Lower leg skin (tissue), 4 donors: ENCODE measurements around the gene NPW. TPM values are rescaled to one million over a fixed set of nuclear protein-coding genes. Genes with fewer than 3 reads are reported as not detected.

Experiments
- DNase-seq, 2 donors: peaks; one replicate each; pipeline ENCODE4 v3.0.0-alpha.2; 2019; ENCODE audit warnings: low spot score in 2 of 2
- H3K4me3 ChIP-seq: fragments of 200-600 bp; sonication (generic); 2 replicates; pipeline ENCODE4 v1.5.1; 2017; ENCODE audit warnings: mild to moderate bottlenecking, low read depth; ENCODE audit not compliant: poor library complexity, severe bottlenecking
- POLR2A ChIP-seq, 2 donors: fragments of 450-650 bp; IDR thresholded peaks; one replicate each; pipeline ENCODE4 v1.6.1; 2016 to 2017; ENCODE audit warnings: antibody characterized with exemption in 2 of 2, mild to moderate bottlenecking in 1 of 2, moderate library complexity in 1 of 2
- WGBS, 2 donors: methylation state at CpG; one replicate each; pipeline ENCODE4 v1.1.5; 2018; 5-methylcytosine and 5-hydroxymethylcytosine counted together
- intact Hi-C: fragments of 100-400 bp; cut with DNase I; formaldehyde crosslinking; loops from one replicate; pipeline ENCODE4 v1.15.0; 2023; ENCODE audit warnings: low total_unique reads
- total RNA-seq, 4 donors: library from RNA; depleted of rRNA; stranded (reverse); fragments of >200 nt; gene quantifications; one replicate each; pipeline ENCODE4 v1.1.0, GENCODE V29; 2016
- TF ChIP-seq, protein P1 (sequence below), 3 donors: fragments of 450-650 bp; IDR thresholded peaks; one replicate each; pipeline ENCODE4 v1.5.1; 2016; ENCODE audit warnings: antibody characterized with exemption in 3 of 3, mild to moderate bottlenecking in 3 of 3, moderate library complexity in 2 of 3

The NPW gene
- total RNA-seq, 4 donors from 2014 or later = 0.38 to 3.9 (median 1.6) TPM; not detected in 1

DNA sequence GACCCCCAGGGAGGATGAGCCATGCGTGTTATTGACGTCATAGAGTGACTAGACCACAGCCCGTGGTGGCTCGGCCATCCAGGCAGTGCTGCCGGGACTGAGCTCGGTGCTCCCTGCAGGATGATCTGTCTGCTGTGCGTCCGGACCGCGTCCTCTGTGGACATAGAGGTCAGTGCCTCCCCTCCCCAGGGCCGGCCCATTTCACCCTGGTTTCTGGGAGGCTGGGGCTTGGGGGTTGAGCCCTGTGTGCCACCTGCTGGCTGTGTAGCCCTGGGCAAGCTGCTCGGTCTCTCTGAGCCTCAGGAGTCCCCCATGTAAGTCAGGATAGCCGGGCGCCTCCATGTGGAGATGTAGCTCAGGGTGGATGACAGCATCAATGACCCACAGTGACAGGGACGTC, 36.5 kb downstream of the NPW start:
- DNase-seq = no peak
- no peak for TF ChIP-seq POLR2A (IDR thresholded peaks at IDR 0.05)
- TF ChIP-seq, protein P1, sequence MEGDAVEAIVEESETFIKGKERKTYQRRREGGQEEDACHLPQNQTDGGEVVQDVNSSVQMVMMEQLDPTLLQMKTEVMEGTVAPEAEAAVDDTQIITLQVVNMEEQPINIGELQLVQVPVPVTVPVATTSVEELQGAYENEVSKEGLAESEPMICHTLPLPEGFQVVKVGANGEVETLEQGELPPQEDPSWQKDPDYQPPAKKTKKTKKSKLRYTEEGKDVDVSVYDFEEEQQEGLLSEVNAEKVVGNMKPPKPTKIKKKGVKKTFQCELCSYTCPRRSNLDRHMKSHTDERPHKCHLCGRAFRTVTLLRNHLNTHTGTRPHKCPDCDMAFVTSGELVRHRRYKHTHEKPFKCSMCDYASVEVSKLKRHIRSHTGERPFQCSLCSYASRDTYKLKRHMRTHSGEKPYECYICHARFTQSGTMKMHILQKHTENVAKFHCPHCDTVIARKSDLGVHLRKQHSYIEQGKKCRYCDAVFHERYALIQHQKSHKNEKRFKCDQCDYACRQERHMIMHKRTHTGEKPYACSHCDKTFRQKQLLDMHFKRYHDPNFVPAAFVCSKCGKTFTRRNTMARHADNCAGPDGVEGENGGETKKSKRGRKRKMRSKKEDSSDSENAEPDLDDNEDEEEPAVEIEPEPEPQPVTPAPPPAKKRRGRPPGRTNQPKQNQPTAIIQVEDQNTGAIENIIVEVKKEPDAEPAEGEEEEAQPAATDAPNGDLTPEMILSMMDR (IDR thresholded peaks at IDR 0.05) = no peak
- intact Hi-C loops = no loop called here
- H3K4me3 ChIP-seq = no peak overlapping the region
- WGBS, 2 donors = 78 to 79% methylated on average over 14 to 15 of the region's 15 CpGs

DNA sequence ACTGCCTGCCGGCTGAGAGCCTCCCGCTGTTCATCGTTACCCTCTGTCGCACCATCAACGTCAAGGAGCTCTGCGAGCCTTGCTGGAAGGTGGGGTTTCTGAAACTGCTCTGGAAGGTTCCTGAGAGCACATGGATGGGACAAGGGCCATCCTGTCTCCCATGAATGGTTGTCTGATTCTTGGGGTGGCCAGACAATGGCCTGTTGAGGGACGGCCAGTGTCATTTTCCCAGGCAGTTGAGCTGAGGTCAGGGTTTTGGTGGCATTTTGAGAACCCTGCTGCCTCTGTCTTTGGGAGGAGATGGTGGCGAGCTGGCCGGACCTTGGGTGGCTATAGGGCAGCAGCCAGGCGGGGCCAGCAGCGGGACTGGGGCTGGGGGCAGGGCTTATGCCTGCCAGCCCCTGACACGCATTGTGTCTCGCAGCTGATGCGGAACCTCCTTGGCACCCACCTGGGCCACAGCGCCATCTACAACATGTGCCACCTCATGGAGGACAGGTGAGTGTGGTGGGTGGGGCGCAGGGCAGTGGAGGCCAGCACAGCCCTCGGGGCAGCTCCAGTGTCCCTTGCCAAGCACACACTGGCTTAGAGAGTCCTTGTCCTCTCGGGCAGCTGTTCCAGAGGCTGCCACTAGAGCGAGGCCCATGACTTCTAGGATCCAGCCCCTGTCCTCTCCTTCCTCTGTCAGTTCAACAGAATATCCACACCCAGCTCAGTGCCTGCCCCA, 37.3 kb downstream of the NPW start:
- TF ChIP-seq POLR2A (IDR thresholded peaks at IDR 0.05) = no peak
- TF ChIP-seq, protein P1 (IDR thresholded peaks at IDR 0.05) = no peak
- 89 to 91% methylated on average over 18 to 19 of the region's 19 CpGs for WGBS, 2 donors
- no peak for DNase-seq
- intact Hi-C loops = no loop called here
- H3K4me3 ChIP-seq = no peak overlapping the region

DNA sequence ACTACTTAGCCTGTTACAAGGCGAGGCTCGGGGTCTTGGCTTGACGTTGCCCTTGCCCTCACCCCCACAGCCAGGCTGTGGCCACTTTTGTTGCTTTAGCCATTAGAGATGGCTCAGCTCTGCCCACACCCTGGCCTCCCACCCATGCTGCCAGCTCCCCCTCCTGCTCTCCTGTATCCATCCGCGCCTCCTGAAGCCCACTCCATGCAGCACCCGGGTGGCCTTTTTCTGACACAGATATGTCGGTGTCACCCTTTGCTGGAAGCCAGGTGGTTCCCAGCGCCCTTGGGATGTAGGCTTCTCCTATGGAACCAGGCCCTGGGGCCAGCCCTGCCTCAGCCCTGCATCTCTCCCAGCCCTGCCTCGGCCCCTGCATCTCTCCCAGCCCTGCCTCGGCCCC, 37.9 kb downstream of the NPW start:
- 93 to 95% methylated on average over 10 of the region's 10 CpGs for WGBS, 2 donors
- TF ChIP-seq, protein P1 (IDR thresholded peaks at IDR 0.05) = no peak
- TF ChIP-seq POLR2A (IDR thresholded peaks at IDR 0.05) = no peak
- DNase-seq = no peak
- intact Hi-C loops = no loop called here
- no peak overlapping the region for H3K4me3 ChIP-seq

DNA sequence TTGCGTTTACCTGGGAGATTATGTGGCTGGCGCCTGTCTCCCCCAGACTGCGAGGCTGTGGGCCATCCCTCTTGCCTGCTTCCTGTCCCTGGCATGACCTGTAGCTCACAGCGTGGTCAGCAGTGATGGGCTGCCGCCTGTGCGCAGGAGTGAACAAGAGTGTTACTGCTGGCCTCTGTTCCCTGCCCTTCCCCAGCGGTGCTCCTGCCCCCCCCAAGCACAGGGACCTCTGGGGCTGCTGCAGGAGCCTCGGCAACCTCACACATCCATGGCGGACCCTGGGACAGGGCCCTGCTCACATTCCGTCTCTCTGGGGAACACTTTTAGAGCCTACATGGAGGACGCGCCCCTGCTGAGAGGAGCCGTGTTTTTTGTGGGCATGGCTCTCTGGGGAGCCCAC, 38.8 kb downstream of the NPW start:
- no peak overlapping the region for H3K4me3 ChIP-seq
- 88 to 94% methylated on average over 13 of the region's 13 CpGs for WGBS, 2 donors
- no peak for TF ChIP-seq POLR2A (IDR thresholded peaks at IDR 0.05)
- TF ChIP-seq, protein P1 (IDR thresholded peaks at IDR 0.05) = no peak
- intact Hi-C loops = no loop called here
- no peak for DNase-seq

DNA sequence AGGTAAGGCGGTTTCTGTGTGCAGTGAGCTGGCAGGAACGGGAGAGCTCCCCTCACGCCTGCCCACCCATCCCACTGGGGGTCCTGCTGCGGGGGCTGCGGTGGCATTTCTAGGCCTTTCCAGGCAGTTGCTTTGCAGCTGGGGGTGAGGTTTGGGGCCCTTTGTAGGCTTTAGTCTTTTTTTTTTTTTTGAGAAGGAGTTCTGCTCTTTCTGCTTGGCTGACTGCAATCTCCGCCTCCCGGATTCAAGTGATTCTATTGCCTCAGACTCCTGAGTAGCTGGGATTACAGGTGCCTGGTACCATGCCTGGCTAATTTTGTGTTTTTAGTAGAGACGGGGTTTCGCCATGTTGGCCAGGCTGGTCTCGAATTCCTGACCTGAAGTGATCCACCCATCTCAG, 39.3 kb downstream of the NPW start:
- no peak for DNase-seq
- no peak for TF ChIP-seq POLR2A (IDR thresholded peaks at IDR 0.05)
- TF ChIP-seq, protein P1 (IDR thresholded peaks at IDR 0.05) = no peak
- WGBS, 2 donors = 93 to 96% methylated on average over 10 of the region's 10 CpGs
- intact Hi-C loops = no loop called here
- no peak overlapping the region for H3K4me3 ChIP-seq

DNA sequence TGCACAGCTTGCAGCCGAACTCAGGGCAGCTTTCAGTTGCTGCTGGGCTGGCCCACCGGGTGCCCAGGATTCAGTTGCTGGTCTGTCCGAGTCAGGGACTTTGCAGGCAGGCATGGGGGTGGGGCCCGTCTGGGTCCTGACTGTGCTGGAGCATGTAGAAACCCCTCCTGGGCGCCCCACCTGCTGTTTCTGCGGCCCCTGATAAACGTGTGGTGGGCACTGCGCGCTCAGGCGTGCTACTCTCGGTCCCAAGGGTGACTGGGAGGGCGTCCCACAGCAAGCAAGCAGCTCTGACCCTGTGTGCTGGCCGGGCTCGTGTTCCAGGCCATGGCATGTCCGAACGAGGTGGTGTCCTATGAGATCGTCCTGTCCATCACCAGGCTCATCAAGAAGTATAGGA, 40.8 kb downstream of the NPW start:
- DNase-seq = no peak
- no peak for TF ChIP-seq POLR2A (IDR thresholded peaks at IDR 0.05)
- TF ChIP-seq, protein P1 (IDR thresholded peaks at IDR 0.05) = no peak
- intact Hi-C loops = no loop called here
- 81 to 89% methylated on average over 15 to 17 of the region's 17 CpGs for WGBS, 2 donors
- no peak overlapping the region for H3K4me3 ChIP-seq
